VCaP (cell line): ENCODE results near the gene SLC25A21.

Source experiments
- H3K27ac ChIP-seq: fragments of 450-650 bp; 2 replicates; pipeline ENCODE4 v1.5.1; 2017
- CTCF ChIP-seq: fragments of 450-650 bp; conservative IDR thresholded peaks from 2 replicates; pipeline ENCODE4 v1.5.1; 2017; ENCODE audit warnings: mild to moderate bottlenecking, moderate library complexity

SLC25A21 gene

GRCh38 chr14:36807727-36808126, 364.7 kb downstream of the SLC25A21 start:
- TF ChIP-seq CTCF = no peak
- no peak overlapping the region for H3K27ac ChIP-seq

GRCh38 chr14:36805131-36805559, 367.3 kb downstream of the SLC25A21 start:
- no peak overlapping the region for H3K27ac ChIP-seq
- no peak for TF ChIP-seq CTCF

GRCh38 chr14:36797634-36798033, 374.8 kb downstream of the SLC25A21 start:
- H3K27ac ChIP-seq = peak overlapping the region; percentile 38; the same call in 1 of the 2 replicates
- TF ChIP-seq CTCF = no peak

DNA sequence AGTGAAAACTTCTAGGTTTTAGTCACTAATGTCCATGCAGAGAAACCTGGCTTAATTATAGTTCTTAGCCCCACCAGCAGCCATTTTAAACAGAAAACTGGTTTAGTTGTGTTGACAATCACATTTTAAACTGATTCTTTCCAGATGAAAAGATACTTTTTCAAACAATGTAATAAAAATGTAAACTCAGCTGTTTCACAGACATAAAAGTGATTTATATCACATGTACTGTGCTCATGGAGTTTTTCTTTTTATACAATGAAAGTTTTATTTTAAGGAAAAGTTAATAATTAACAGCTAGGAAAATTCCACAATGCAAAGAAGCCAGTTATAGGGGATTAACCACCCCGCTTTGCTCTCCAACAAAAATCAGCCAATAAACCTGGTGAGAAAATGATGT, 381.0 kb downstream of the SLC25A21 start:
- TF ChIP-seq CTCF = no peak
- peak overlapping the region; percentile 35; the same call in 1 of the 2 replicates for H3K27ac ChIP-seq

- TF ChIP-seq CTCF = no peak
- no peak overlapping the region for H3K27ac ChIP-seq
These were observed 386.9 kb downstream of the SLC25A21 start for GRCh38 chr14:36785511-36785910.

DNA sequence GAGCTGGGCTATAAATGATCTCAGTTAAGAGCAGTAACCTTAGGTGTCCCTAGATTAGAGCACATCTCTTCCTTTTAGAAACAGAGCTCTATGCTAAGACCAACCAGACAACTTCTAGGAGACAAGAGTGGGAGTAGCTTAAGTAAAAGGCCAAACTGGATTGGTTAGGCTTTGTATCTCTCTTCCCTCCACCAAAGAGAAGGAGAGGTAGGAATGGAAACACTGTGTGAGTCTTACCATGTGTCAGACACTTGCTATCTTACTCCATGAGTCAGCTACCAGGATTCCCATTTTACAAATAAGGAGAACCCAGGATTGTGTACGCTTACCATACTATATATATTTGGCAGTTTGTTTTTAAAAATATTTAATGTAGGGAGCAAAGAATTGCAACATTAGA, 387.9 kb downstream of the SLC25A21 start:
- no peak overlapping the region for H3K27ac ChIP-seq
- no peak for TF ChIP-seq CTCF

GRCh38 chr14:36781897-36782296, 390.5 kb downstream of the SLC25A21 start:
- H3K27ac ChIP-seq = no peak overlapping the region
- TF ChIP-seq CTCF = no peak

DNA sequence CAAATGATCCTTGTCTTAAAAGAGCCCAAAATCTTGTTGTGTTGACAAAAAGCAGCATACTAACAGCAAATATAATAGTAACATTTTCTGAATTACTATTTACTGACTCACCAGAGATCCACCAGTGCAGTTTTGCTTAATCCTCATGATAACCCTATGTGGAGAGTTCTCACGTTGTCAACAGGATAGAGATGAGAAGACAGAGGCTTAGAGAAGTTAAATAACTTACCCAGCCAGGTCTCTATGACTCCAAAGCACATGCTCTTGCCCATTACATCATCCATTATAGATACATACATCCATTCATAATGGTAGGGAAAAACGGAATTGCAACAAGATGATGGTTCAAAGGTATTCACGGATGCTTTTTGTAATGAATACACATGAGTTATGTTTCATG, 398.8 kb downstream of the SLC25A21 start:
- no peak overlapping the region for H3K27ac ChIP-seq
- no peak for TF ChIP-seq CTCF
